HEK293 (cell line): Measurements from ENCODE around the gene CLVS2.

Experiments
- EGR2 ChIP-seq: fragments of 450-650 bp; formaldehyde crosslinking; IDR thresholded peaks from 2 replicates; pipeline ENCODE4 v1.5.1; 2016; ENCODE audit warnings: low read depth, missing biosample characterization, missing genetic modification characterization
- YY1 ChIP-seq: fragments of 450-650 bp; formaldehyde crosslinking; IDR thresholded peaks from 2 replicates; pipeline ENCODE4 v1.5.1; 2018; ENCODE audit warnings: missing biosample characterization, missing genetic modification characterization
- ZNF140 ChIP-seq: fragments of 450-650 bp; formaldehyde crosslinking; IDR thresholded peaks from 2 replicates; pipeline ENCODE4 v1.5.1; 2016; ENCODE audit warnings: missing biosample characterization, missing genetic modification characterization
- ZNF837 ChIP-seq: fragments of 450-650 bp; formaldehyde crosslinking; IDR thresholded peaks from 2 replicates; pipeline ENCODE4 v1.5.1; 2016; ENCODE audit warnings: missing biosample characterization, missing genetic modification characterization
- TF ChIP-seq, protein P1 (sequence below): fragments of 450-650 bp; formaldehyde crosslinking; IDR thresholded peaks from 2 replicates; pipeline ENCODE4 v1.5.1; 2016; ENCODE audit warnings: missing biosample characterization, missing genetic modification characterization

- TF ChIP-seq EGR2 (tag by site-specific recombination) (no peak), ZNF140 (no peak), ZNF837 (no peak), YY1 (no peak)
- TF ChIP-seq, protein P1, sequence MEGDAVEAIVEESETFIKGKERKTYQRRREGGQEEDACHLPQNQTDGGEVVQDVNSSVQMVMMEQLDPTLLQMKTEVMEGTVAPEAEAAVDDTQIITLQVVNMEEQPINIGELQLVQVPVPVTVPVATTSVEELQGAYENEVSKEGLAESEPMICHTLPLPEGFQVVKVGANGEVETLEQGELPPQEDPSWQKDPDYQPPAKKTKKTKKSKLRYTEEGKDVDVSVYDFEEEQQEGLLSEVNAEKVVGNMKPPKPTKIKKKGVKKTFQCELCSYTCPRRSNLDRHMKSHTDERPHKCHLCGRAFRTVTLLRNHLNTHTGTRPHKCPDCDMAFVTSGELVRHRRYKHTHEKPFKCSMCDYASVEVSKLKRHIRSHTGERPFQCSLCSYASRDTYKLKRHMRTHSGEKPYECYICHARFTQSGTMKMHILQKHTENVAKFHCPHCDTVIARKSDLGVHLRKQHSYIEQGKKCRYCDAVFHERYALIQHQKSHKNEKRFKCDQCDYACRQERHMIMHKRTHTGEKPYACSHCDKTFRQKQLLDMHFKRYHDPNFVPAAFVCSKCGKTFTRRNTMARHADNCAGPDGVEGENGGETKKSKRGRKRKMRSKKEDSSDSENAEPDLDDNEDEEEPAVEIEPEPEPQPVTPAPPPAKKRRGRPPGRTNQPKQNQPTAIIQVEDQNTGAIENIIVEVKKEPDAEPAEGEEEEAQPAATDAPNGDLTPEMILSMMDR (tag by site-specific recombination) = no peak
Measured at GRCh38 chr6:123017104-123017682, 21.2 kb downstream of the CLVS2 start.
